Activated naive CD8-positive, alpha-beta T cell treated with anti-CD3 and anti-CD28 coated beads for 36 hours (primary cell): Measurements from ENCODE around the gene HCST. TPM values are rescaled to one million over a fixed set of nuclear protein-coding genes. Genes with fewer than 3 reads are reported as not detected.

Source experiments
- DNase-seq: peaks from one replicate; pipeline ENCODE4 v3.0.0; 2021
- H3K27ac Mint-ChIP-seq: one replicate; pipeline ENCODE4 v1.8.0; 2022; ENCODE audit warnings: mild to moderate bottlenecking, moderate library complexity, mixed read lengths
- H3K27me3 Mint-ChIP-seq: one replicate; pipeline ENCODE4 v1.8.0; 2022; ENCODE audit warnings: mild to moderate bottlenecking, mixed read lengths
- H3K36me3 Mint-ChIP-seq: one replicate; pipeline ENCODE4 v1.8.0; 2021; ENCODE audit warnings: mild to moderate bottlenecking, mixed read lengths
- H3K4me1 Mint-ChIP-seq: one replicate; pipeline ENCODE4 v1.8.0; 2021; ENCODE audit warnings: mixed read lengths
- H3K4me3 Mint-ChIP-seq: one replicate; pipeline ENCODE4 v1.8.0; 2022; ENCODE audit warnings: mild to moderate bottlenecking, moderate library complexity, mixed read lengths
- H3K9me3 Mint-ChIP-seq: one replicate; pipeline ENCODE4 v1.8.0; 2022; ENCODE audit warnings: mixed read lengths
- total RNA-seq, 2 experiments: library from RNA; stranded (reverse); gene quantifications; one replicate each; pipeline ENCODE4 v1.2.3, GENCODE V29; 2021

The HCST gene, protein sequence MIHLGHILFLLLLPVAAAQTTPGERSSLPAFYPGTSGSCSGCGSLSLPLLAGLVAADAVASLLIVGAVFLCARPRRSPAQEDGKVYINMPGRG
- 10 to 100 TPM; 44.9 to 53.8 TPM for total RNA-seq

DNA sequence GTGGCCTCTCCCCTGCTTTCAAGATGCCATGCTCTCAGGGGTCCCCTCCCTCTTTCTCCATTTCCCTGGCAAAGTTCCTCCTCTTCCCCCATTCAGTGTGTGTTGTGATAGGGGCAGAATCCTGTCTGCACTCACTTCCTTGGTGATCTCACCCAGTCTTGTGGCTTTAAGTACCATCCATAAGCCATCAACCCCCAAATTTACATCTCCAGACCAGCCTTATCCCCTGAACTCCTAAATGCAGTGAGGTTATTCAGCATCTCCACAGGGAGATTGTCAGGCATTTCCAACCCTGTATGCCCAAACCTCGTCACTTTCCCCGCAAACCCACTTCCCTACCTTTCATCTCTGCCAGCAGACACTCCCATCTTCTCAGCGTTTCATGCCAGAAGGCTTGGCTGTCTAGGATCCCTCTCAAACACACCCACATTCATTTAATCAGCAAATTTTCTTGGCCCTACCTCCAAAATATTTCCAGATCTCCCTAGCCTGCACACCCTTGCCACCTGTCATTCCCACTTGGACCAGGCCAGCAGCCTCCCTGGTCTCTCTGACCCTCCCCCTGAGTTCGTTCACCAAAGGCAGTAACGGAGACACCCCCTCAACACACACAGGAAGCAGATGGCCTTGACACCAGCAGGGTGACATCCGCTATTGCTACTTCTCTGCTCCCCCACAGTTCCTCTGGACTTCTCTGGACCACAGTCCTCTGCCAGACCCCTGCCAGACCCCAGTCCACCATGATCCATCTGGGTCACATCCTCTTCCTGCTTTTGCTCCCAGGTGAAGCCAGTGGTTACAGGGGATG, at the start of gene HCST:
HCST (plus strand) TSS at position 676 of the 808 bp plus-strand sequence; CDS start at position 741, 65 bp downstream.
- peak within 1 kb of the TSS; percentile 90 for H3K27ac Mint-ChIP-seq

DNA sequence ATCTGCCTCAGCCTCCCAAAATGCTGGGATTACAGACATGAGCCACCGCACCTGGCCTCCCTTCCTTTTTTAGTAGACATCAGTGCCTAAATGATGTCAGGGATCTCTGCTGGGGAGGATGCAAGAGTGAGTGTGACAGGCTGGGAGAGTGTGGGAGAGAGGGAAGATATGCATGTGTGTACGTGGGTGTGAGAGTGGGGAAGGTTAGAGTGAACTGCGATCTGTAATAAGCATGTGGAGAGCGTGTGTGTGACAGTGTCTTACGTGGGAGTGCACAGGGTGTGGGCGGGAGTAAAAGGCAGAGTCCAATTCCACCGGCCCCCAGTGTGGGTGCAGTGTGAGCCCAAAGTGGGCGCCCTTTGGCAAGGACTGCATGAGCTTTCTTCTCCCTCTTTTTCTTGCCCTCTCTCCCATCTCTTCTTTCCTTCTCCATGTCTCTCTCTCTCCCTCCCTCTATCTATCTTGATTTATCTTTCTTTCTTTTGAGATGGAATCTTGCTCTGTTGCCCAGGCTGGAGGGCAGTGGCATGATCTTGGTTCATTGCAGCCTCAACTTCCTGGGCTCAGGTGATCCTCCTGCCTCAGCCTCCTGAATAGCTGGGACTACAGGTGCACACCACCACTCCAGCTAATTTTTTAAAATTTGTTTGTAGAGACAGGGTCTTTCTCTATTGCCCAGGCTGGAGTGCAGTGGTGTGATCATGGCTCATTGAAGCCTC, 49.1 kb upstream of the HCST start:
- no peaks in the 10 kb centered on the region for H3K36me3 Mint-ChIP-seq
- H3K4me3 Mint-ChIP-seq = no peak overlapping the region
- no peak overlapping the region for H3K27ac Mint-ChIP-seq
- peaks cover 53% of the 10 kb centered on the region for H3K27me3 Mint-ChIP-seq
- no peaks in the 10 kb centered on the region for H3K9me3 Mint-ChIP-seq
- H3K4me1 Mint-ChIP-seq = peaks cover 9% of the 10 kb centered on the region
- DNase-seq = no peak

More for the DNA sequence above, at the start of gene HCST:
- peak; percentile 52 for DNase-seq
- H3K4me3 Mint-ChIP-seq = peak within 1 kb of the TSS; percentile 89
- H3K4me1 Mint-ChIP-seq = peaks cover 44% of the 10 kb centered on the region
- H3K9me3 Mint-ChIP-seq = no peaks in the 10 kb centered on the region
- H3K27me3 Mint-ChIP-seq = no peaks in the 10 kb centered on the region
- H3K36me3 Mint-ChIP-seq = peaks cover 26% of the 10 kb centered on the region

DNA sequence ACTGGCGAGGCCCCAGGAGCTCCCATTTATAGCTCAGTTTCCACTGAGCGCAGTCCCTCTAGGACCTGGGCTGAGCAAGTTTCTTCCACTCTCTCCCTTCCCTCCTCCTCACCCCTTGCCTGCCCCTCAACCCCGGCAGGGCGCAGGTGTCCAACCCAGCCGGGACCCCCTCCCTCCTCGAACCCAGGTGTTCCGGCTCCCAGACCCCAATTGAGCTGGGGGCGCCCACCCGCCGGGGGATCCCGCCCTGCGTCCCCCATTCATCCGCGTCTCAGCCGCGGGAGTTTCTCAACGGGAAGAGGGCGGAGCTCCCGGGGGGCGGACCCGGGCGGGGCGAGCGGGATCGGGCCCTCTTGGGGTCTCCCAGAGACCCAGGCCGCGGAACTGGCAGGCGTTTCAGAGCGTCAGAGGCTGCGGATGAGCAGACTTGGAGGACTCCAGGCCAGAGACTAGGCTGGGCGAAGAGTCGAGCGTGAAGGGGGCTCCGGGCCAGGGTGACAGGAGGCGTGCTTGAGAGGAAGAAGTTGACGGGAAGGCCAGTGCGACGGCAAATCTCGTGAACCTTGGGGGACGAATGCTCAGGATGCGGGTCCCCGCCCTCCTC, 45.7 kb upstream of the HCST start, which contains the start of gene KIRREL2:
KIRREL2 (plus strand) TSS at position 366 of the 604 bp plus-strand sequence; CDS start at position 575, 209 bp downstream.
- Mint-ChIP-seq H3K9me3 (no peaks in the 10 kb centered on the region), H3K27ac (no peak within 1 kb of the TSS), H3K27me3 (peaks cover 76% of the 10 kb centered on the region)

DNA sequence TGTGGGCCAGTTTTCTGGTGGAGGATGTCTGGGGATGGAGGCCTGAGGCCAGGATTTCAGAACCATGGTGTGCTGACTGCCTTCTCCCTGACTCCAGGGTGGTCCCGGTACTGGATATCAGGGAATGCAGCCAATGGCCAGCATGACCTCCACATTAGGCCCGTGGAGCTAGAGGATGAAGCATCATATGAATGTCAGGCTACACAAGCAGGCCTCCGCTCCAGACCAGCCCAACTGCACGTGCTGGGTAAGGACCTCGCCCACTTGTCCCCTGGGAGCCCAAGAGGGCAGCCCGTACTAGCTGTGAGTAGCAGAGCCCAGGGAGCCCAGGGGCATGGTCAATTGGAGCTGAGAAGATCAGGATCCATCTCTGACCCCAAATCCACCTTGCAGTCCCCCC, 44.0 kb upstream of the HCST start:
- H3K27ac Mint-ChIP-seq = no peak overlapping the region
- H3K36me3 Mint-ChIP-seq = no peaks in the 10 kb centered on the region
- H3K4me1 Mint-ChIP-seq = peaks cover 10% of the 10 kb centered on the region
- H3K4me3 Mint-ChIP-seq = no peak overlapping the region
- H3K9me3 Mint-ChIP-seq = no peaks in the 10 kb centered on the region
- peaks cover 76% of the 10 kb centered on the region for H3K27me3 Mint-ChIP-seq
- no peak for DNase-seq

More for the DNA sequence above, 45.7 kb upstream of the HCST start, which contains the start of gene KIRREL2:
- H3K36me3 Mint-ChIP-seq = no peaks in the 10 kb centered on the region
- H3K4me1 Mint-ChIP-seq = peaks cover 11% of the 10 kb centered on the region
- H3K4me3 Mint-ChIP-seq = peak within 1 kb of the TSS; percentile 73
- peak; percentile 46 for DNase-seq

GRCh38 chr19:35859414-35859813, 42.9 kb upstream of the HCST start:
- Mint-ChIP-seq H3K27ac (no peak overlapping the region), H3K9me3 (no peaks in the 10 kb centered on the region), H3K4me1 (peaks cover 9% of the 10 kb centered on the region), H3K36me3 (no peaks in the 10 kb centered on the region), H3K27me3 (peaks cover 74% of the 10 kb centered on the region), H3K4me3 (no peak overlapping the region)
- no peak for DNase-seq

DNA sequence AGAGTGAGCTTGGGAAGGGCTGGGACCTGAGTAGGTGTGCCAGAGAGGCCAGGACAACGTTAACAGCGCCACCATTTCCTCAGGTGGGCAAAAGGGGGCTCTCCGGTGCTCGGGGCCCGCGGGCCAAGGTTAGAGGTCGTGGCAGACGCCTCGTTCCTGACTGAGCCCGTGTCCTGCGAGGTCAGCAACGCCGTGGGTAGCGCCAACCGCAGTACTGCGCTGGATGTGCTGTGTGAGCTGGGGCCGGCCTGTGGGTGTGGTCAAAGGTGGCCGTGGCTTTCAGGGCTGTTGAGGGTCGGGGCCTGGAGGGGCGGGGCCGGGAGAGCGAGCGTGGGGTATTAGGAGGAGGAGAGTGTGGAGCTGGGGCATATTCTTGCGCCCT, 41.9 kb upstream of the HCST start:
- Mint-ChIP-seq H3K4me3 (no peak overlapping the region), H3K27me3 (peaks cover 70% of the 10 kb centered on the region), H3K9me3 (no peaks in the 10 kb centered on the region), H3K4me1 (peaks cover 9% of the 10 kb centered on the region), H3K36me3 (no peaks in the 10 kb centered on the region), H3K27ac (no peak overlapping the region)
- DNase-seq = no peak

- H3K27ac Mint-ChIP-seq = no peak overlapping the region
- no peaks in the 10 kb centered on the region for H3K9me3 Mint-ChIP-seq
- no peaks in the 10 kb centered on the region for H3K36me3 Mint-ChIP-seq
- H3K27me3 Mint-ChIP-seq = peaks cover 69% of the 10 kb centered on the region
- peaks cover 9% of the 10 kb centered on the region for H3K4me1 Mint-ChIP-seq
- DNase-seq = no peak
- no peak overlapping the region for H3K4me3 Mint-ChIP-seq
These were observed 41.3 kb upstream of the HCST start for GRCh38 chr19:35860818-35861639.

DNA sequence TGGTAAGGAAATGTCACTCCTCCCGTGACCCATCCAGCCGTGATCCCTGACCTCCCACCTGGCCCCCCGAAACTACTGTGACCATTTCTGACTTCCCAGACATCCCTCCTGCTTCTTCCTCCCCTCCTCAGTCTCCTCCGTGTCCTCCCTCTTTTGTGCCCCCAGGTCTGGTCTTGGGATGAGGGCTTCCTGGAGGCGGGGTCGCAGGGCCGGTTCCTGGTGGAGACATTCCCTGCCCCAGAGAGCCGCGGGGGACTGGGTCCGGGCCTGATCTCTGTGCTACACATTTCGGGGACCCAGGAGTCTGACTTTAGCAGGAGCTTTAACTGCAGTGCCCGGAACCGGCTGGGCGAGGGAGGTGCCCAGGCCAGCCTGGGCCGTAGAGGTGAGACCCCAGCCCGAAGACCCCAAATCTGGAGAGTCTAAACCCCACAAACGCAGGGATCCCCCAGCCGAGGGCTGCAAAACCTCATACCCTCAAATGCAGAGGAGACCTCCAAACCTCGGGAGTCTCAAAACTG, 40.6 kb upstream of the HCST start:
- no peak for DNase-seq
- no peaks in the 10 kb centered on the region for H3K9me3 Mint-ChIP-seq
- H3K27ac Mint-ChIP-seq = no peak overlapping the region
- H3K27me3 Mint-ChIP-seq = peaks cover 74% of the 10 kb centered on the region
- H3K36me3 Mint-ChIP-seq = peaks cover 2% of the 10 kb centered on the region
- peaks cover 9% of the 10 kb centered on the region for H3K4me1 Mint-ChIP-seq
- no peak overlapping the region for H3K4me3 Mint-ChIP-seq

- Mint-ChIP-seq H3K4me3 (no peak overlapping the region), H3K27me3 (peaks cover 76% of the 10 kb centered on the region), H3K4me1 (peaks cover 5% of the 10 kb centered on the region), H3K36me3 (peaks cover 2% of the 10 kb centered on the region), H3K9me3 (no peaks in the 10 kb centered on the region), H3K27ac (no peak overlapping the region)
- DNase-seq = no peak
These were observed 39.8 kb upstream of the HCST start for GRCh38 chr19:35862528-35862927.

DNA sequence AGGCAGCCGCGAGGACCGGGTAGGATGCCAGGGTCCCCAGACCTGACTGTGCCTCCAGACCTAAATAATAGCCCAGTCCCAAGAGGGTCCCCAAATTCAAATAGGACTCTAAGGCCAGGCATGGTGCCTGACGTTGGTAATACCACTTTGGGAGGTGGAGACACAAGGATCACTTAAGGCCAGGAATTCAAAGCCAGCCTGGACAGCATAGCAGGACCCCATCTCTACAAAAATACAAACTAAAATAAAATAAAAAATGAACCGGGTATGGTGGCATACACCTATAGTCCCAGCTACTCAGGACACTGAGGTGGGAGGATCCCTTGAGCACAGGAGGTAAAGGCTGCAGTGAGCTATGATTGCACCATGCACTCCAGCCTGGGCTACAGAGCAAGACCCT, 39.3 kb upstream of the HCST start:
- peaks cover 2% of the 10 kb centered on the region for H3K36me3 Mint-ChIP-seq
- H3K27ac Mint-ChIP-seq = no peak overlapping the region
- peaks cover 5% of the 10 kb centered on the region for H3K4me1 Mint-ChIP-seq
- no peak for DNase-seq
- no peak overlapping the region for H3K4me3 Mint-ChIP-seq
- no peaks in the 10 kb centered on the region for H3K9me3 Mint-ChIP-seq
- H3K27me3 Mint-ChIP-seq = peaks cover 76% of the 10 kb centered on the region

DNA sequence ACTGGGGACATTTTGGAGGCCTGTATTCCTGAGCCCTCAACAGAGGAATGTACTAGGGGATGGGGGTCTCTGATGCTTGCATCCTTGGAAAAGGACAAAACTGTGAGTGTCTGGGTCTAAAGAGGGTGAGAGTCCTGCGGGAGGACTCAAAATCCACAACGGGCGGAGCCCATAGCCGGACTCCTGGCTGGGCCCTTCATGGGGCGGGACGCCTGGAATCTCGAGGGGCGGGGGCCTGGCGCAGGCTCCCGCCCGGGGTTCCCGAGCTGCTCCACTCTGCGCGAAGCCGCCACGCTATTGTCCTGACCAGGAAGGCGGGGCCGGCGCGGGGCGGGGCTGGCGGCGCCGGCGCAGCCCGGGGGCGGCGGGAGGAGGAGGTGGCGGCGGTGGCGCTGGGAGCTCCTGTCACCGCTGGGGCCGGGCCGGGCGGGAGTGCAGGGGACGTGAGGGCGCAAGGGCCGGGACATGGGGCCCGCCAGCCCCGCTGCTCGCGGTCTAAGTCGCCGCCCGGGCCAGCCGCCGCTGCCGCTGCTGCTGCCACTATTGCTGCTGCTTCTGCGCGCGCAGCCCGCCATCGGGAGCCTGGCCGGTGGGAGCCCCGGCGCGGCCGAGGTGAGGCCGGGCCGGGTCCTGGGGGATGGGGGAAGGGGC, 34.0 kb upstream of the HCST start, which contains the start of gene APLP1:
APLP1 (plus strand) TSS at position 403 of the 651 bp plus-strand sequence; CDS start at position 466, 63 bp downstream.
- Mint-ChIP-seq H3K36me3 (peaks cover 2% of the 10 kb centered on the region), H3K4me1 (peaks cover 12% of the 10 kb centered on the region), H3K27me3 (peaks cover 71% of the 10 kb centered on the region), H3K9me3 (no peaks in the 10 kb centered on the region), H3K27ac (no peak within 1 kb of the TSS), H3K4me3 (peak within 1 kb of the TSS; percentile 61)
- peak; percentile 81 for DNase-seq

GRCh38 chr19:35868823-35869326, 33.5 kb upstream of the HCST start:
- no peak for DNase-seq
- peaks cover 74% of the 10 kb centered on the region for H3K27me3 Mint-ChIP-seq
- peak overlapping the region; percentile 61 for H3K4me3 Mint-ChIP-seq
- peaks cover 12% of the 10 kb centered on the region for H3K4me1 Mint-ChIP-seq
- no peak overlapping the region for H3K27ac Mint-ChIP-seq
- H3K36me3 Mint-ChIP-seq = peaks cover 2% of the 10 kb centered on the region
- no peaks in the 10 kb centered on the region for H3K9me3 Mint-ChIP-seq

- H3K27ac Mint-ChIP-seq = no peak overlapping the region
- H3K4me3 Mint-ChIP-seq = peak overlapping the region; percentile 71
- peak; percentile 89 for DNase-seq
These were observed 32.8 kb upstream of the HCST start for GRCh38 chr19:35869327-35870123.

More at GRCh38 chr19:35869327-35870123, 32.8 kb upstream of the HCST start:
- Mint-ChIP-seq H3K27me3 (peaks cover 68% of the 10 kb centered on the region), H3K4me1 (peaks cover 12% of the 10 kb centered on the region), H3K9me3 (no peaks in the 10 kb centered on the region), H3K36me3 (peaks cover 2% of the 10 kb centered on the region)
